Esophagus (tissue), 2 donors: Measurements from ENCODE around the gene SMAD6. TPM values are rescaled to one million over a fixed set of nuclear protein-coding genes. Genes with fewer than 3 reads are reported as not detected.

Experiments used
- H3K27ac ChIP-seq, 2 donors: one replicate each; pipeline ENCODE4 v1.5.1; 2013; ENCODE audit warnings: low read depth in 2 of 2, mild to moderate bottlenecking in 2 of 2, inconsistent platforms in 1 of 2, low read length in 1 of 2, moderate library complexity in 1 of 2
- H3K27me3 ChIP-seq, 2 donors: one replicate each; pipeline ENCODE4 v1.6.1; 2013; ENCODE audit warnings: low read length in 2 of 2, control low read depth in 1 of 2, mild to moderate bottlenecking in 1 of 2; ENCODE audit not compliant: insufficient read depth in 2 of 2, control insufficient read depth in 1 of 2
- H3K36me3 ChIP-seq, 2 donors: one replicate each; pipeline ENCODE4 v1.6.1; 2013; ENCODE audit warnings: low read length in 1 of 2; ENCODE audit not compliant: control insufficient read depth in 2 of 2, insufficient read depth in 2 of 2
- H3K4me1 ChIP-seq, 2 donors: one replicate each; pipeline ENCODE4 v1.6.1; 2013; ENCODE audit warnings: low read length in 1 of 2; ENCODE audit not compliant: control insufficient read depth in 2 of 2, insufficient read depth in 2 of 2
- H3K4me3 ChIP-seq, 2 donors: one replicate each; pipeline ENCODE4 v1.5.1; 2013; ENCODE audit warnings: low read length in 2 of 2, mild to moderate bottlenecking in 2 of 2, low read depth in 1 of 2, moderate library complexity in 1 of 2
- H3K9me3 ChIP-seq, 2 donors: one replicate each; pipeline ENCODE4 v1.6.1; 2013; ENCODE audit warnings: mild to moderate bottlenecking in 2 of 2, low read depth in 1 of 2, low read length in 1 of 2, moderate library complexity in 1 of 2; ENCODE audit not compliant: control insufficient read depth in 2 of 2, insufficient read depth in 1 of 2
- WGBS, 2 donors: extraction: QIAGEN DNeasy Blood & Tissue Kit; methylation state at CpG; one replicate each; pipeline ENCODE4 v1.1.7; 2013; 5-methylcytosine and 5-hydroxymethylcytosine counted together
- polyA plus RNA-seq, 2 donors: library from polyadenylated mRNA; stranded (reverse); fragments of 200-250 nt; gene quantifications; one replicate each; pipeline ENCODE4 v1.2.3, GENCODE V29; 2013
- donor health status: healthy with polysubstance abuse.
- donor health status: Bipolar disorder and iron deficiency.

SMAD6 gene
- polyA plus RNA-seq, 2 donors, result 0.75 to 1.6 TPM

DNA sequence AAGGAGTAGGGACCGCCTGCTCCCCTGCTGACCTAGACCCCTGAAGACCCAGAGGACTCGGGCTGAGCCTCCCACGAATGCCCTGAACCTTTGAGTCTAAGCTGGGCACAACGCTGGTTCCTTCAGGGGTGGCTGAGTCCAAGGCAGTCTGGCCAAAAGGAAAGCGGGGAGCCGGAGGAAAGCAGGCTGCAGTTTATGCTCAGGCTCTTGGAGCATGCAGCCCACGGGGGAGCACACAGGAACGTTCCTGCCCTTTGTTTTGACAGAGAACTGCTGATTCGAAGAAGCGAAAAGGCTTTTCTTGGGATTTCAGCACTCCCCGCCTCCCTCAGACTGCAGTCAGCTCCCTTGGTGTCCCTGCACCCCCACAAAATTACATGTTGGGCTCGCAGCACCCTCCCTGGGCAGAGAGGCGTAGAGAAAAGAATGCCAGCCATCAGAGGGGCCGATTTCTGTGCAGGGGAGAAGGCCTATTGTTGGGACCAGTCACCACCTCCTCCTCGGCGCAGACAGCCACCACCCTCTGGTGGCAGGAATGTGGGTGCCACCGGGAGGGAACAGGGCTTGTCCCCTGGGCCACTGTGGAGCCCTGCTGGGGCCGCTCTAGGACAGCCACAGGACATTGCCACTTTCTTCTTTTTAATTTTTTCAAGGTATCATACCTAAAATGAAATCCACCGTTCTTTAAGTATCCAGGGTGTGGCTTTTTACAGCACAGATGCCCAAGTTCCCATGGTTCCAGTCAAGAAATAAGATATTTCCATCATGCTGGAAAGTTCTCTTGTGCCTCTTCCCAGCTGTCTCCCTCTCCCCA, 72.2 kb downstream of the SMAD6 start:
- peaks cover 0 to 5% of the 10 kb centered on the region in 2 donors for H3K4me1 ChIP-seq
- peak overlapping the region; percentile 5 to 59 for H3K27ac ChIP-seq
- 42 to 44% methylated on average over 19 of the region's 19 CpGs for WGBS, 2 donors
- H3K4me3 ChIP-seq, result no peak overlapping the region
- no peaks in the 10 kb centered on the region for H3K36me3 ChIP-seq
- H3K27me3 ChIP-seq, result no peaks in the 10 kb centered on the region
- no peaks in the 10 kb centered on the region for H3K9me3 ChIP-seq

GRCh38 chr15:66775127-66776105, 73.4 kb downstream of the SMAD6 start:
- no peaks in the 10 kb centered on the region for H3K36me3 ChIP-seq
- no peaks in the 10 kb centered on the region for H3K9me3 ChIP-seq
- WGBS, 2 donors, result 78 to 80% methylated on average over 18 of the region's 18 CpGs
- no peaks in the 10 kb centered on the region for H3K27me3 ChIP-seq
- no peak overlapping the region for H3K4me3 ChIP-seq
- peaks cover 0 to 5% of the 10 kb centered on the region in 2 donors for H3K4me1 ChIP-seq
- no peak overlapping the region for H3K27ac ChIP-seq

DNA sequence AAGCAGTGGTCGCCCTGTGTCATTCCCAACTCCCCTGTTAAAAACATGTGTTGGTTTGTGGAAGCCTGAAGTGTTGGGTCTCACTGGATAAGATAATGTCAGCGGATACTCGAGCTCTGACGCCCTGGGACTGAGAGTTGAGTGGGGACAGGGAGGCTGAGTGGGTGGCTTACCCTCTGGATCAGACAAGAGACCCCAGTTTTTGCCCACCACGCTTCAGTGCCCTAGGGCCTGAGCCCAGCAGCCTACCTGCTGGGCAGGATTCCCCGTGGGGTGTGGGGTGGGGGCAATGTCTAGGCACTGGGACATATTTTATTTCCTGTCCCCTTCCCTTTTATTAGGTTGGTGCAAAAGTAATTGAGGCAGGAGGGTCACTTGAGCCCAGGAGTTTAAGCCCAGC, 75.0 kb downstream of the SMAD6 start:
- 87 to 92% methylated on average over 6 of the region's 6 CpGs for WGBS, 2 donors
- H3K4me3 ChIP-seq, result no peak overlapping the region
- H3K9me3 ChIP-seq, result no peaks in the 10 kb centered on the region
- H3K27me3 ChIP-seq, result no peaks in the 10 kb centered on the region
- H3K4me1 ChIP-seq, result peaks cover 0 to 5% of the 10 kb centered on the region in 2 donors
- H3K36me3 ChIP-seq, result peaks cover 0 to 3% of the 10 kb centered on the region in 2 donors
- no peak overlapping the region for H3K27ac ChIP-seq

GRCh38 chr15:66777596-66778313, 75.7 kb downstream of the SMAD6 start:
- no peak overlapping the region for H3K4me3 ChIP-seq
- 90 to 92% methylated on average over 5 of the region's 5 CpGs for WGBS, 2 donors
- H3K27ac ChIP-seq, result no peak overlapping the region
- H3K36me3 ChIP-seq, result peaks cover 0 to 3% of the 10 kb centered on the region in 2 donors
- H3K4me1 ChIP-seq, result peaks cover 0 to 5% of the 10 kb centered on the region in 2 donors
- H3K27me3 ChIP-seq, result no peaks in the 10 kb centered on the region
- no peaks in the 10 kb centered on the region for H3K9me3 ChIP-seq

DNA sequence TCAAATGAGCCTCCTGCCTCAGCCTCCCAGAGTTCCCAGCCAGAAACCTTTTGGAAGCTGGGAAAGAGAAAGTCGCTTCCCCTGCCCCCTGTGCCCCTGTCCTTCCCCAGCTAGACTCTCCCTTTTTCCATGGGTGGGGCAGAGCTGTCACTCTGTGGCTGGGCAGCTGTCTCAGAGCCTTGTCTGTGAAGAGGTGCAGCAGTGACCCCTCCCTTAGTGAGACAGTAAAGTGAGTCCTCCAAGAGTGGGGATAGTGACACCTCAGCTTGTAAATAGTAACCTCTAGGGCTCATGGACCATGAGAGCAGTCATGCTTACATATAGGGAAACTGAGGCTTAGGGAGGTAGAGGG, 76.3 kb downstream of the SMAD6 start:
- Histone ChIP-seq H3K36me3 (peaks cover 0 to 3% of the 10 kb centered on the region in 2 donors), H3K9me3 (no peaks in the 10 kb centered on the region), H3K27ac (no peak overlapping the region), H3K4me1 (peaks cover 0 to 5% of the 10 kb centered on the region in 2 donors), H3K27me3 (no peaks in the 10 kb centered on the region), H3K4me3 (no peak overlapping the region)
- 80 to 84% methylated on average over 1 of the region's 1 CpG for WGBS, 2 donors

DNA sequence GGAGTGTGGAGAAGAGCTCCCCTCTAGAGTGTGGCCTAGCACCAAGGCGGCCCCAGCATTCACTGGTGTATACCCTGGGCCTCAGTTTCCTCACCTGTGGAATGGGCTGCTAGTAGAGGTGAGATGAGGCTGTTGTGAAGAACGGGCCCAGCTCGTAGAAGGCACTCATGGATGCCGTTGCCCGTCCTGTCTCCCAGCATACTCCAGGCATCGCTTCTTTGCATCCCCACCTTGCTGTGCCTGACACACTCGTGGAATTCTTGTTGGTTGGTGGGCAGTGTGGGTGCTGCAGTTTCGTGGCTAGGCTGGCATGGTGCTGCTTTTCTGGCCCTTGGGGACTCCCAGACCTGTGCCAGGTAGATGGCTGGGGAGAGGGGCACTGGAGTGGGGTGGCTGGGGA, 76.7 kb downstream of the SMAD6 start:
- WGBS, 2 donors, result 91 to 92% methylated on average over 8 of the region's 8 CpGs
- H3K27me3 ChIP-seq, result no peaks in the 10 kb centered on the region
- no peak overlapping the region for H3K4me3 ChIP-seq
- H3K27ac ChIP-seq, result no peak overlapping the region
- no peaks in the 10 kb centered on the region for H3K9me3 ChIP-seq
- H3K4me1 ChIP-seq, result peaks cover 0 to 4% of the 10 kb centered on the region in 2 donors
- peaks cover 0 to 3% of the 10 kb centered on the region in 2 donors for H3K36me3 ChIP-seq

GRCh38 chr15:66779331-66780009, 77.4 kb downstream of the SMAD6 start:
- Histone ChIP-seq H3K27ac (no peak overlapping the region), H3K4me1 (no peaks in the 10 kb centered on the region), H3K27me3 (no peaks in the 10 kb centered on the region), H3K9me3 (no peaks in the 10 kb centered on the region), H3K36me3 (peaks cover 0 to 3% of the 10 kb centered on the region in 2 donors), H3K4me3 (no peak overlapping the region)
- 69 to 83% methylated on average over 4 of the region's 4 CpGs for WGBS, 2 donors

- WGBS, 2 donors, result 87 to 88% methylated on average over 21 of the region's 21 CpGs
- no peaks in the 10 kb centered on the region for H3K9me3 ChIP-seq
- no peak overlapping the region for H3K27ac ChIP-seq
- no peaks in the 10 kb centered on the region for H3K27me3 ChIP-seq
- H3K4me1 ChIP-seq, result no peaks in the 10 kb centered on the region
- no peak overlapping the region for H3K4me3 ChIP-seq
- peaks cover 0 to 3% of the 10 kb centered on the region in 2 donors for H3K36me3 ChIP-seq
These were observed 78.3 kb downstream of the SMAD6 start for GRCh38 chr15:66780172-66780972.
